HUES48 (cell line): ENCODE data around the gene CPNE4.
A peak's percentile ranks its signal among the peaks of the same experiment; 100 is the strongest.
"Not testable (repeated sequence)": the region's sequence is repeated elsewhere in the genome, so short reads cannot be mapped to it uniquely, and the experiment has no call there.

Experiments used
- H3K27ac ChIP-seq: one replicate; pipeline ENCODE4 v1.7.0; 2013; ENCODE audit warnings: low read depth, low read length, inconsistent platforms
- H3K27me3 ChIP-seq: 2 replicates; pipeline ENCODE4 v1.6.1; 2013; ENCODE audit warnings: mild to moderate bottlenecking, low read length; ENCODE audit not compliant: control insufficient read depth, insufficient read depth
- H3K36me3 ChIP-seq: 2 replicates; pipeline ENCODE4 v1.6.1; 2013; ENCODE audit warnings: low read length; ENCODE audit not compliant: control insufficient read depth, insufficient read depth
- H3K4me1 ChIP-seq: 2 replicates; pipeline ENCODE4 v1.6.1; 2013; ENCODE audit warnings: mild to moderate bottlenecking, low read length; ENCODE audit not compliant: control insufficient read depth, insufficient read depth
- H3K4me3 ChIP-seq: 2 replicates; pipeline ENCODE4 v1.5.1; 2013; ENCODE audit warnings: mild to moderate bottlenecking, low read depth, low read length
- H3K9ac ChIP-seq: 2 replicates; pipeline ENCODE4 v1.6.1; 2013; ENCODE audit warnings: mild to moderate bottlenecking, low read depth, low read length, moderate library complexity
- H3K9me3 ChIP-seq: 2 replicates; pipeline ENCODE4 v1.6.1; 2013; ENCODE audit warnings: low read length; ENCODE audit not compliant: control insufficient read depth, insufficient read depth

CPNE4 gene

GRCh38 chr3:131995891-131996290 is 38.9 kb downstream of the CPNE4 start:
- peaks cover 11% of the 10 kb centered on the region for H3K9me3 ChIP-seq
- no peaks in the 10 kb centered on the region for H3K36me3 ChIP-seq
- H3K4me3 ChIP-seq: no peak overlapping the region

GRCh38 chr3:131989318-131989717 is 45.5 kb downstream of the CPNE4 start:
- Histone ChIP-seq H3K36me3 (no peaks in the 10 kb centered on the region), H3K4me3 (no peak overlapping the region), H3K9ac (no peak overlapping the region), H3K4me1 (peaks cover 2% of the 10 kb centered on the region; the same call in 1 of the 2 replicates), H3K27ac (no peak overlapping the region), H3K9me3 (peaks cover 11% of the 10 kb centered on the region), H3K27me3 (no peaks in the 10 kb centered on the region)

More at GRCh38 chr3:131995891-131996290, 38.9 kb downstream of the CPNE4 start:
- no peak overlapping the region for H3K9ac ChIP-seq
- H3K27ac ChIP-seq: no peak overlapping the region
- no peaks in the 10 kb centered on the region for H3K27me3 ChIP-seq
- H3K4me1 ChIP-seq: peaks cover 36% of the 10 kb centered on the region

DNA sequence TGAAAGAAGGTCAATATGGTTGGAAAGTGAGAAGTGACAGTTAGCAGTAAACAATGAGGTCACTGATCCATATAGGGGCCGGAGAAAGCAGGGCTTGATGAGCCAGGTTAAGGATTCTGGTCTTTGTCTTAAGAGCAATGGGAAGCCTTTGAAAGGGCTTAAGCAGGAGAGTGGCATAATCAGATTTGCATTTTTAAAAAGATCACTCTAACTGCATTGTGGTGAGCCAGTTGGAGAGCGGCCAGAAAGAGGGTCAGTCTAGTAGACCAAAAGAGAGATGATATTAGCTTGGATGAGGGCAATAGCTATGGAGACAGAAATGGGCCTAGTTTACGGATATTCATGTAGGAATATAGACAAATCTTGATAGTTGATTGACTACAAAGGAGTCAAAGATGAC is 46.6 kb downstream of the CPNE4 start:
- Histone ChIP-seq H3K9ac (no peak overlapping the region), H3K4me3 (no peak overlapping the region), H3K27ac (no peak overlapping the region), H3K36me3 (no peaks in the 10 kb centered on the region), H3K27me3 (no peaks in the 10 kb centered on the region), H3K4me1 (no peaks in the 10 kb centered on the region), H3K9me3 (peaks cover 11% of the 10 kb centered on the region)

GRCh38 chr3:131983689-131984088 is 51.1 kb downstream of the CPNE4 start:
- no peak overlapping the region for H3K4me3 ChIP-seq
- H3K36me3 ChIP-seq: no peaks in the 10 kb centered on the region
- no peaks in the 10 kb centered on the region for H3K27me3 ChIP-seq
- H3K9ac ChIP-seq: no peak overlapping the region
- H3K9me3 ChIP-seq: no peaks in the 10 kb centered on the region
- H3K4me1 ChIP-seq: no peaks in the 10 kb centered on the region
- no peak overlapping the region for H3K27ac ChIP-seq

GRCh38 chr3:131981323-131981722 is 53.5 kb downstream of the CPNE4 start:
- H3K27ac ChIP-seq: no peak overlapping the region
- H3K4me3 ChIP-seq: no peak overlapping the region
- no peaks in the 10 kb centered on the region for H3K9me3 ChIP-seq

DNA sequence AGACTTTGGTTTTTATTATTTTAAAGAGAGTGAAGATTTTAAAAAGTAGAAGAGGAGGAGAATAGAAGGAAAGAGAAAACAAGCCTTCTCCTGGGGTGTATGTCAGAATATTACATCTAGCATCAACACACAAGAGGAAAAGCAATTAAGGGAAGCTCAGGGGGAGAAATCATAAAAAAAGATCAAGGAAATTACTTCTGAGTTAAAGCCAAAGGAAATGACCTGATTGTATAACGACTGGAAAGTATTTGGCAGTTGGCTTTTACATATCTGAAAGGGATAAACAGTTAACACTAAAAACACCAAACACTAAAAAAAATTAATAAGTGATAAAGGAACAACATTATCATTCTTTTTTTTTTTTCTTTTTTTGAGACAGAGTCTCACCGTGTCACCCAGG is 58.4 kb downstream of the CPNE4 start:
- Histone ChIP-seq H3K4me1 (peaks cover 8% of the 10 kb centered on the region), H3K27me3 (no peaks in the 10 kb centered on the region), H3K9me3 (no peaks in the 10 kb centered on the region), H3K36me3 (no peaks in the 10 kb centered on the region), H3K27ac (no peak overlapping the region), H3K4me3 (no peak overlapping the region), H3K9ac (no peak overlapping the region)

More at GRCh38 chr3:131981323-131981722, 53.5 kb downstream of the CPNE4 start:
- Histone ChIP-seq H3K9ac (no peak overlapping the region), H3K36me3 (no peaks in the 10 kb centered on the region), H3K4me1 (no peaks in the 10 kb centered on the region), H3K27me3 (no peaks in the 10 kb centered on the region)

- H3K27me3 ChIP-seq: no peaks in the 10 kb centered on the region
- H3K36me3 ChIP-seq: no peaks in the 10 kb centered on the region
- no peaks in the 10 kb centered on the region for H3K9me3 ChIP-seq
- H3K4me3 ChIP-seq: no peak overlapping the region
- no peak overlapping the region for H3K27ac ChIP-seq
- peaks cover 8% of the 10 kb centered on the region for H3K4me1 ChIP-seq
- no peak overlapping the region for H3K9ac ChIP-seq
Observed at GRCh38 chr3:131975047-131975446, 59.8 kb downstream of the CPNE4 start.

DNA sequence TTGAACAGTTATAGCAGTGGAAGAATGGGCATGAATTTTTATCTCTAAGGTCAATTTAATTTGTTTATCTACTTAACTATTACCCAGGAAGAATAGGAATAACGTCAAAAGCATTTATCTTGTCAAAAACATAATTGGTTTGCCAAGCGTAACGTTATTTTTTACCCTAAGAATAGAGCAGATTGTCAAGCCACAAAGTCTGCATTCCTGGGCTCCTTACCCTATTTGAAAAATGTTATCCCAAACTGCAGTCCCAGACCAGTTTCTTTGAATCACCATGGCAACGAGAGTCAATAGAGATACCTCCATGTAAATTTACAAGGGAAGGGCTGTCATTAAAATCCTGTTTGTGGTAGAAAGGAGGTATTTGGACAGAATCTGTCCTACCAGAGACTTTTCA is 61.1 kb downstream of the CPNE4 start:
- peaks cover 8% of the 10 kb centered on the region for H3K4me1 ChIP-seq
- no peaks in the 10 kb centered on the region for H3K27me3 ChIP-seq
- H3K36me3 ChIP-seq: no peaks in the 10 kb centered on the region
- no peak overlapping the region for H3K9ac ChIP-seq
- no peaks in the 10 kb centered on the region for H3K9me3 ChIP-seq
- no peak overlapping the region for H3K4me3 ChIP-seq
- no peak overlapping the region for H3K27ac ChIP-seq

GRCh38 chr3:131972550-131972949 is 62.3 kb downstream of the CPNE4 start:
- Histone ChIP-seq H3K4me3 (no peak overlapping the region), H3K27ac (peak overlapping the region; percentile 17), H3K4me1 (peaks cover 8% of the 10 kb centered on the region), H3K9me3 (no peaks in the 10 kb centered on the region), H3K9ac (no peak overlapping the region), H3K27me3 (no peaks in the 10 kb centered on the region), H3K36me3 (no peaks in the 10 kb centered on the region)

GRCh38 chr3:131972091-131972490 is 62.7 kb downstream of the CPNE4 start:
- Histone ChIP-seq H3K4me3 (no peak overlapping the region), H3K36me3 (no peaks in the 10 kb centered on the region), H3K27ac (no peak overlapping the region)

DNA sequence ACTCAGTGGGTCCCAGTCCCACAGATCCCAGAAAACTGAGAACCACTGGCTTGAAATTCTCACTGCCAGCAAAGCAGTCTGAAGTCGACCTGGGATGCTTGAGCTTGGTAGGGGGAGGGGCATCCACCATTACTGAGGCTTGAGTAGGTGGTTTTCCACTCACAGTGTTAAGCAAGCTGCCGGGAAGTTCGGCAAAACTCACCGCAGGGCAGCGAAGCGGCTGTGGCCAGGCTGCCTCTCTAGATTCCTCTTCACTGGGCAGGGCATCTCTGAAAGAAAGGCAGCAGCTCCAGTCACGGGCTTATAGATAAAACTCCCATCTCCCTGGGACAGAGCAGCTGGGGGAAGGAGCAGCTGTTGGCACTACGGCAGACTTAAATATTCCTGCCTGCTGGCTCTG is 71.4 kb downstream of the CPNE4 start:
- H3K4me3 ChIP-seq, H3K4me1 ChIP-seq, H3K9ac ChIP-seq, H3K36me3 ChIP-seq, H3K27me3 ChIP-seq, H3K9me3 ChIP-seq, H3K27ac ChIP-seq: not testable (repeated sequence)

More at GRCh38 chr3:131972091-131972490, 62.7 kb downstream of the CPNE4 start:
- Histone ChIP-seq H3K4me1 (peaks cover 8% of the 10 kb centered on the region), H3K9me3 (no peaks in the 10 kb centered on the region), H3K9ac (no peak overlapping the region), H3K27me3 (no peaks in the 10 kb centered on the region)

GRCh38 chr3:131962982-131963381 is 71.8 kb downstream of the CPNE4 start:
- no peaks in the 10 kb centered on the region for H3K9me3 ChIP-seq
- H3K27ac ChIP-seq: no peak overlapping the region
- no peaks in the 10 kb centered on the region for H3K36me3 ChIP-seq
- no peak overlapping the region for H3K4me3 ChIP-seq
- no peak overlapping the region for H3K9ac ChIP-seq
- no peaks in the 10 kb centered on the region for H3K27me3 ChIP-seq
- H3K4me1 ChIP-seq: peaks cover 11% of the 10 kb centered on the region
